Astrocyte (in vitro differentiated cells and primary cell): Measurements from ENCODE around the gene FUOM. TPM values are rescaled to one million over a fixed set of nuclear protein-coding genes. Genes with fewer than 3 reads are reported as not detected.

Source experiments
- DNase-seq: peaks from one replicate; pipeline ENCODE4 v3.0.0-alpha.2; 2010; ENCODE audit warnings: low read depth
- FAIRE-seq: peaks from 2 replicates; lab custom pipeline; 2011; peaks lifted over from hg19 to GRCh38; lab: Jason Lieb, UNC
- H2AFZ ChIP-seq: 2 replicates; pipeline ENCODE4 v1.6.0; 2012; ENCODE audit warnings: low read depth, low read length, inconsistent platforms
- H3K27ac ChIP-seq: 2 replicates; pipeline ENCODE4 v1.5.1; 2011; ENCODE audit warnings: low read depth, low read length, inconsistent platforms
- H3K27me3 ChIP-seq: 2 replicates; pipeline ENCODE4 v1.6.0; 2011; ENCODE audit warnings: low read length, inconsistent platforms; ENCODE audit not compliant: insufficient read depth
- H3K36me3 ChIP-seq: 2 replicates; pipeline ENCODE4 v1.5.1; 2011; ENCODE audit warnings: low read length, inconsistent platforms; ENCODE audit not compliant: insufficient read depth
- H3K4me1 ChIP-seq: 2 replicates; pipeline ENCODE4 v1.5.1; 2011; ENCODE audit warnings: low read length, inconsistent platforms; ENCODE audit not compliant: insufficient read depth
- H3K4me2 ChIP-seq: 2 replicates; pipeline ENCODE4 v1.6.0; 2012; ENCODE audit warnings: low read length, inconsistent platforms
- H3K4me3 ChIP-seq: 2 replicates; pipeline ENCODE4 v1.5.1; 2011; ENCODE audit warnings: low read depth, mild to moderate bottlenecking, low read length, inconsistent platforms; ENCODE audit not compliant: insufficient read depth
- H3K79me2 ChIP-seq: 2 replicates; pipeline ENCODE4 v1.6.0; 2012; ENCODE audit warnings: mild to moderate bottlenecking, low read length, inconsistent platforms; ENCODE audit not compliant: insufficient read depth
- H3K9ac ChIP-seq: 2 replicates; pipeline ENCODE4 v1.6.0; 2012; ENCODE audit warnings: mild to moderate bottlenecking, low read length, inconsistent platforms
- H3K9me3 ChIP-seq: 2 replicates; pipeline ENCODE4 v1.5.1; 2012; ENCODE audit warnings: low read depth, mild to moderate bottlenecking, low read length, inconsistent platforms; ENCODE audit not compliant: insufficient read depth
- H4K20me1 ChIP-seq: 2 replicates; pipeline ENCODE4 v1.6.0; 2012; ENCODE audit warnings: low read length, inconsistent platforms; ENCODE audit not compliant: insufficient read depth
- H3K27ac Mint-ChIP-seq: one replicate; pipeline ENCODE4 v1.8.0; 2021; ENCODE audit warnings: mild to moderate bottlenecking, mixed read lengths; ENCODE audit not compliant: unreplicated experiment
- H3K27me3 Mint-ChIP-seq: one replicate; pipeline ENCODE4 v1.8.0; 2021; ENCODE audit warnings: low read depth, mixed read lengths; ENCODE audit not compliant: unreplicated experiment
- H3K36me3 Mint-ChIP-seq: one replicate; pipeline ENCODE4 v1.8.0; 2021; ENCODE audit warnings: low read depth, mixed read lengths; ENCODE audit not compliant: unreplicated experiment
- H3K4me1 Mint-ChIP-seq: one replicate; pipeline ENCODE4 v1.8.0; 2021; ENCODE audit warnings: low read depth, mixed read lengths; ENCODE audit not compliant: unreplicated experiment
- H3K4me3 Mint-ChIP-seq: one replicate; pipeline ENCODE4 v1.8.0; 2021; ENCODE audit warnings: mild to moderate bottlenecking, moderate library complexity, mixed read lengths; ENCODE audit not compliant: unreplicated experiment
- H3K9me3 Mint-ChIP-seq: one replicate; pipeline ENCODE4 v1.8.0; 2021; ENCODE audit warnings: mild to moderate bottlenecking, mixed read lengths; ENCODE audit not compliant: unreplicated experiment
- EZH2 ChIP-seq: IDR thresholded peaks from 2 replicates; pipeline ENCODE4 v1.6.1; 2012; ENCODE audit warnings: mild to moderate bottlenecking, low read length, inconsistent platforms; ENCODE audit not compliant: insufficient read depth
- total RNA-seq: library from RNA; stranded (reverse); gene quantifications from 2 replicates; pipeline ENCODE4 v1.2.1, GENCODE V29; 2021
- TF ChIP-seq, protein P1 (sequence below): IDR thresholded peaks from 2 replicates; pipeline ENCODE4 v1.5.1; 2011; ENCODE audit warnings: low read depth, mild to moderate bottlenecking, inconsistent platforms, low read length, moderate library complexity; ENCODE audit not compliant: insufficient read depth

FUOM gene
- total RNA-seq, 1 donor from 2014 or later = 28.8 TPM

DNA sequence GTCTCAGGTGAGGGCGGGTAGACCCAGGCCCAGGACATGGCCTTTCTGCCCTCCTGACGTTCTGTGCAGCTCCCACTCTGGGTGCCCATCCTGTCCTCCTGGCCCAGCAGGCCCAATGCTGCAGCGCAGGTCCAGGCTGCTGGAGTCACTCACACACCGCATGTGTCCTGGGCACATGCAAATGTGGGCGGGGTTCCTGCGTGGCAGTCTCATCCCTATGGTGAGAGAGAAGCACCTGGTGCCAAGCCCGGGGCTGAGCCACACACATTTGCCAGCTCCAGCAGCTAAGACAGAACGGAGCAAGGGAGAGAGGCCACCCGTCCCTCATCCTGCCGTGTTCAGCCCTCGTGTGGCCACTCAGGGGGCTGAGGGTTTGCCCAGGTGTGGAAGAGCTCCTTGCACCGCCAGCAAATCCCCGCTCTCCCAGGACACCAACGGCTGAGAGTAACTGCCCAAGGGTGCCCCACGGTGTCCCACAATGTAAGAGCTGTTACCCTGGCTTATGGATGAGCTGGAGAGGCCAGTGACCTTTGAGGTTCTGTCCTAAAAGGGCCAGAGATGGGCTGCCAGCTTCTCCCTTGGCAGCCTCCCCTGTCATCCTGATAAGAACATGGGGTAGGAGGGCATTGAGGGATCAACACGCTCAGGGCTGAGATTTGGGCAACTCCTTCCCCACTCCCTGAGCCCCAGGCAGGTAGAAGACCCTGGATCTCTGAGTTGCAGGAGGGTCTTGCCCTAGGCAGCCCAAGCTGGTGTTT, 4.4 kb downstream of the FUOM start:
- Histone ChIP-seq H2AFZ (no peak overlapping the region), H3K9me3 (no peaks in the 10 kb centered on the region), H3K27ac (no peak overlapping the region), H3K36me3 (no peaks in the 10 kb centered on the region), H3K4me1 (peaks cover 9% of the 10 kb centered on the region), H3K4me3 (no peak overlapping the region), H4K20me1 (peaks cover 7% of the 10 kb centered on the region), H3K9ac (no peak overlapping the region), H3K4me2 (no peak overlapping the region), H3K27me3 (no peaks in the 10 kb centered on the region), H3K79me2 (peaks cover 5% of the 10 kb centered on the region)
- no peak for FAIRE-seq
- no peak for TF ChIP-seq EZH2
- TF ChIP-seq, protein P1, sequence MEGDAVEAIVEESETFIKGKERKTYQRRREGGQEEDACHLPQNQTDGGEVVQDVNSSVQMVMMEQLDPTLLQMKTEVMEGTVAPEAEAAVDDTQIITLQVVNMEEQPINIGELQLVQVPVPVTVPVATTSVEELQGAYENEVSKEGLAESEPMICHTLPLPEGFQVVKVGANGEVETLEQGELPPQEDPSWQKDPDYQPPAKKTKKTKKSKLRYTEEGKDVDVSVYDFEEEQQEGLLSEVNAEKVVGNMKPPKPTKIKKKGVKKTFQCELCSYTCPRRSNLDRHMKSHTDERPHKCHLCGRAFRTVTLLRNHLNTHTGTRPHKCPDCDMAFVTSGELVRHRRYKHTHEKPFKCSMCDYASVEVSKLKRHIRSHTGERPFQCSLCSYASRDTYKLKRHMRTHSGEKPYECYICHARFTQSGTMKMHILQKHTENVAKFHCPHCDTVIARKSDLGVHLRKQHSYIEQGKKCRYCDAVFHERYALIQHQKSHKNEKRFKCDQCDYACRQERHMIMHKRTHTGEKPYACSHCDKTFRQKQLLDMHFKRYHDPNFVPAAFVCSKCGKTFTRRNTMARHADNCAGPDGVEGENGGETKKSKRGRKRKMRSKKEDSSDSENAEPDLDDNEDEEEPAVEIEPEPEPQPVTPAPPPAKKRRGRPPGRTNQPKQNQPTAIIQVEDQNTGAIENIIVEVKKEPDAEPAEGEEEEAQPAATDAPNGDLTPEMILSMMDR = no peak
- Mint-ChIP-seq H3K36me3 (no peaks in the 10 kb centered on the region), H3K27me3 (no peaks in the 10 kb centered on the region), H3K4me3 (no peak overlapping the region), H3K27ac (no peak overlapping the region), H3K9me3 (no peaks in the 10 kb centered on the region), H3K4me1 (no peaks in the 10 kb centered on the region)
- no peak for DNase-seq

DNA sequence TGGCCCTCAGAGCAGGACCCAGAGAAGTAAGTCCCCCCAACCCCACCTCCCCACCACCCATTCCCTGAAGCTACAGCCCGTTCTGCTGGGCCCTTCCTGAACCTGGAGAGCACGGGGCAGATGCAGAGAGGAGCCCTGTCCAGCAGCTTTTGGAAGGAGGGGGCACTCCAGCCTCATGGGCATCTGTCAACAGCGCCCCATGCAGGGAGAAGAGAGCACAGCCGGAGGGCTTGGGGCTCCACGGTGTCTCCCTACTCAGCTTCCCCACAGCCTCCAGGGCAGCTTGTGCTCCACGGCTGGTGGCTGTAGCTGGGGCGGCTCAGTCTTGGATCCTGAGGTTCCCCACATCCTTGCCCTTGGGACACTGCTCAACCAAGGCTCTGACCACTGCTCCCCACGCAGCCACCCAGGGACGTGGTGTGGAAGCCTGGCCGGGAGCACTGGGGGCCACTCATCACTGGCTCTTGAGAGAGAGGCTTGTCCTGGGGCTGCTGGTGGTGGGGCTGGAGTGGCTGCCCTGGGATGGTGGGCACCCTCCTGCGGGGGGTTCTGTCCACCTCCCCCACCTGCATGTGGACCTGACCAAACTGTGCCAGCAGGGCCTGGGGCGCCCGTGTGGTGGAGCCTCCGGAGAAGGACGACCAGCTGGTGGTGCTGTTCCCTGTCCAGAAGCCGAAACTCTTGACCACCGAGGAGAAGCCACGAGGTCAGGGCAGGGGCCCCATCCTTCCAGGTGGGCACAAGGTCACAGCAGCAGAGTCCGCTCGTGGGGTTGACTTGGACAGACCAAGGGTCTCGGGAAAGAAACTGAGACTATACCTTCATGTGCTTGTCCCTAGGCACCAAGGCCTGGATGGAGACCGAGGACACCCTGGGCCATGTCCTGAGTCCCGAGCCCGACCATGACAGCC, 6.2 kb downstream of the FUOM start:
- FAIRE-seq (no peak), DNase-seq (no peak)
- TF ChIP-seq, protein P1 = no peak
- TF ChIP-seq EZH2 = no peak
- no peak overlapping the region for H2AFZ ChIP-seq
- H3K27ac ChIP-seq = no peak overlapping the region
- Mint-ChIP-seq H3K27ac (no peak overlapping the region), H3K36me3 (no peaks in the 10 kb centered on the region), H3K9me3 (no peaks in the 10 kb centered on the region), H3K4me3 (no peak overlapping the region), H3K4me1 (no peaks in the 10 kb centered on the region), H3K27me3 (no peaks in the 10 kb centered on the region)
- H4K20me1 ChIP-seq = peaks cover 6% of the 10 kb centered on the region
- no peak overlapping the region for H3K4me2 ChIP-seq
- peaks cover 3% of the 10 kb centered on the region for H3K4me1 ChIP-seq
- no peaks in the 10 kb centered on the region for H3K9me3 ChIP-seq
- no peak overlapping the region for H3K4me3 ChIP-seq
- H3K27me3 ChIP-seq = no peaks in the 10 kb centered on the region
- H3K9ac ChIP-seq = no peak overlapping the region
- H3K79me2 ChIP-seq = peaks cover 2% of the 10 kb centered on the region
- H3K36me3 ChIP-seq = no peaks in the 10 kb centered on the region
